K562 (cell line): ENCODE measurements around the gene IQSEC3. TPM values are rescaled to one million over a fixed set of nuclear protein-coding genes. Genes with fewer than 3 reads are reported as not detected.
A peak's percentile ranks its signal among the peaks of the same experiment; 100 is the strongest.

Source experiments
- ATAC-seq: fragments of 200-7000 bp; cut with Tn5 transposase; 3 replicates; pipeline ENCODE4 v1.9.1; 2020; ENCODE audit warnings: moderate library complexity
- BruUV-seq: library from RNA; stranded (reverse); fragments of 400-500 nt; replicated peaks from 2 replicates; lab custom pipeline; 2021; lab: Mats Ljungman, UMichigan
- CTCF ChIA-PET: fragments of 300-600 bp; formaldehyde crosslinking; extraction: SDS; loops from one replicate; lab custom pipeline; 2021; ENCODE audit warnings: low intra/inter-chr PET ratio; lab: Yijun Ruan, JAX
- POLR2A ChIA-PET: fragments of 300-600, 350-650 bp; sonication (Branson Sonifier 250); formaldehyde crosslinking; extraction: SDS; loops from one replicate; lab custom pipeline; 2021; ENCODE audit warnings: antibody characterized with exemption, inconsistent platforms; lab: Yijun Ruan, JAX
- DNase-seq, 4 experiments: peaks; one replicate each; pipeline versions ENCODE4 v3.0.0 to v3.0.0-alpha.2; 2011 to 2018; ENCODE audit warnings: low spot score in 3 of 4, mixed read lengths in 3 of 4; ENCODE audit errors: extremely low read depth in 1 of 4
- FAIRE-seq: peaks from 2 replicates; lab custom pipeline; 2011; peaks lifted over from hg19 to GRCh38; lab: Jason Lieb, UNC
- H2AFZ ChIP-seq: 2 replicates; pipeline ENCODE4 v1.6.0; 2011; ENCODE audit warnings: low read depth, low read length, control low read depth, inconsistent platforms
- H3K27ac ChIP-seq: fragments of 200-600 bp; 3 replicates; pipeline ENCODE4 v1.8.0; 2011; ENCODE audit warnings: low read depth, mild to moderate bottlenecking, control low read depth, inconsistent platforms, low read length, moderate library complexity, mixed read lengths; ENCODE audit errors: extremely low read depth
- H3K27me3 ChIP-seq, 2 experiments: fragments of 300-600 bp in 1 of 2; 2 replicates in 1 of 2; 3 replicates in 1 of 2; pipeline versions ENCODE4 v1.6.0 to v1.8.0; 2011; ENCODE audit warnings: inconsistent platforms in 2 of 2, low read length in 2 of 2, mild to moderate bottlenecking in 1 of 2, mixed read lengths in 1 of 2, moderate library complexity in 1 of 2; ENCODE audit not compliant: control insufficient read depth in 2 of 2, insufficient read depth in 2 of 2
- H3K36me3 ChIP-seq: fragments of 300-600 bp; 3 replicates; pipeline ENCODE4 v1.8.0; 2011; ENCODE audit warnings: mild to moderate bottlenecking, low read length, inconsistent platforms; ENCODE audit not compliant: control insufficient read depth, insufficient read depth
- H3K4me1 ChIP-seq, 2 experiments: fragments of 200-600 bp in 1 of 2; replicated peaks in 1 of 2; 2 replicates in 1 of 2; 3 replicates in 1 of 2; pipeline versions ENCODE4 v1.5.1 to v1.8.0; 2011; ENCODE audit warnings: inconsistent platforms in 2 of 2, low read length in 2 of 2, mild to moderate bottlenecking in 1 of 2, mixed read lengths in 1 of 2, moderate library complexity in 1 of 2; ENCODE audit not compliant: control insufficient read depth in 2 of 2, insufficient read depth in 2 of 2
- H3K4me2 ChIP-seq: 2 replicates; pipeline ENCODE4 v1.6.1; 2011; ENCODE audit warnings: low read length, control low read depth, inconsistent platforms, mixed read lengths; ENCODE audit not compliant: insufficient read depth
- H3K4me3 ChIP-seq: fragments of 200-600 bp; sonication (generic), shearing (Covaris generic); 2 replicates; pipeline ENCODE4 v1.5.1; 2016; ENCODE audit warnings: control low read depth, inconsistent platforms
- H3K79me2 ChIP-seq: fragments of 200-600 bp; 3 replicates; pipeline ENCODE4 v1.8.0; 2011; ENCODE audit warnings: low read length, inconsistent platforms; ENCODE audit not compliant: control insufficient read depth, insufficient read depth
- H3K9ac ChIP-seq, 2 experiments: 2 replicates each; pipeline versions ENCODE4 v1.6.0 to v1.6.1; 2011; ENCODE audit warnings: low read depth in 2 of 2, low read length in 2 of 2, control low read depth in 1 of 2, inconsistent platforms in 1 of 2, mild to moderate bottlenecking in 1 of 2, mixed read lengths in 1 of 2; ENCODE audit not compliant: insufficient read depth in 1 of 2
- H3K9me1 ChIP-seq: one replicate; pipeline ENCODE4 v1.6.0; 2011; ENCODE audit warnings: inconsistent platforms, mild to moderate bottlenecking, low read length, moderate library complexity; ENCODE audit not compliant: control insufficient read depth, insufficient read depth
- H3K9me3 ChIP-seq: replicated peaks from 2 replicates; pipeline ENCODE4 v1.5.1; 2011; ENCODE audit warnings: low read depth, low read length, inconsistent platforms; ENCODE audit not compliant: control insufficient read depth, insufficient read depth
- H4K20me1 ChIP-seq: replicated peaks from 2 replicates; pipeline ENCODE4 v1.6.1; 2011; ENCODE audit warnings: low read length, inconsistent platforms, mixed read lengths; ENCODE audit not compliant: control insufficient read depth, insufficient read depth
- BMI1 ChIP-seq: fragments of 150-350 bp; IDR thresholded peaks from 2 replicates; pipeline ENCODE4 v1.6.1; 2014; ENCODE audit warnings: low read length
- WGBS: fragments of 100-300 bp; shearing (Covaris generic); methylation state at CpG from one replicate; pipeline ENCODE4 v1.1.6; 2016; ENCODE audit warnings: low coverage, mixed read lengths; ENCODE audit not compliant: insufficient coverage; ENCODE audit errors: missing lambda C conversion rate; 5-methylcytosine and 5-hydroxymethylcytosine counted together
- in situ Hi-C: fragments of 300-500 bp; cut with MboI; formaldehyde crosslinking; loops from 4 replicates; pipeline ENCODE4 v1.15.0; 2018; ENCODE audit warnings: inconsistent platforms, mixed read lengths
- intact Hi-C: fragments of 100-400 bp; cut with micrococcal nuclease; formaldehyde crosslinking; loops from 2 replicates; pipeline ENCODE4 v1.14.2; 2022
- polyA plus RNA-seq, 8 experiments: library from polyadenylated mRNA; depleted of rRNA in 4 of 8; stranded (reverse) in 5 of 8; unstranded in 3 of 8; fragments of >200 nt; fragmentation: Nextera tagmentation in 2 of 8; fragmentation: Illumina TruSeq in 1 of 8; extraction: Ambion mirVana in 2 of 8; extraction: Trizol in 1 of 8; gene quantifications; 2 replicates each; pipeline versions ENCODE4 v1.2.1 to v1.2.3, GENCODE V29; 2011 to 2014; ENCODE audit warnings: inconsistent platforms in 1 of 8, missing spikeins in 1 of 8
- total RNA-seq, 7 experiments: library from RNA; depleted of rRNA in 6 of 7; stranded (reverse); fragments of >200 nt in 6 of 7; fragmentation: Illumina TruSeq in 2 of 7; extraction: Trizol in 2 of 7; gene quantifications; 2 replicates each; pipeline versions ENCODE4 v1.2.1 to v1.2.3, GENCODE V29; 2011 to 2021; ENCODE audit warnings: low replicate concordance in 1 of 7
- TF ChIP-seq, protein P1 (sequence below), 3 experiments: IDR thresholded peaks in 2 of 3; conservative IDR thresholded peaks in 1 of 3; 2 replicates each; pipeline ENCODE4 v1.5.1; 2011 to 2012; ENCODE audit warnings: low read length in 3 of 3, mild to moderate bottlenecking in 3 of 3, control low read depth in 2 of 3, improper control_type of control experiment in 1 of 3, inconsistent platforms in 1 of 3, low read depth in 1 of 3, mixed read lengths in 1 of 3, moderate library complexity in 1 of 3; ENCODE audit not compliant: insufficient read depth in 2 of 3

Gene IQSEC3
- total and polyA plus RNA-seq, 9 of the 15 experiments (the other 6 are each of a cell fraction or from before 2014, with no cell fraction given) = under 0.01 to 0.25 (median 0.08) TPM; not detected in 3

DNA sequence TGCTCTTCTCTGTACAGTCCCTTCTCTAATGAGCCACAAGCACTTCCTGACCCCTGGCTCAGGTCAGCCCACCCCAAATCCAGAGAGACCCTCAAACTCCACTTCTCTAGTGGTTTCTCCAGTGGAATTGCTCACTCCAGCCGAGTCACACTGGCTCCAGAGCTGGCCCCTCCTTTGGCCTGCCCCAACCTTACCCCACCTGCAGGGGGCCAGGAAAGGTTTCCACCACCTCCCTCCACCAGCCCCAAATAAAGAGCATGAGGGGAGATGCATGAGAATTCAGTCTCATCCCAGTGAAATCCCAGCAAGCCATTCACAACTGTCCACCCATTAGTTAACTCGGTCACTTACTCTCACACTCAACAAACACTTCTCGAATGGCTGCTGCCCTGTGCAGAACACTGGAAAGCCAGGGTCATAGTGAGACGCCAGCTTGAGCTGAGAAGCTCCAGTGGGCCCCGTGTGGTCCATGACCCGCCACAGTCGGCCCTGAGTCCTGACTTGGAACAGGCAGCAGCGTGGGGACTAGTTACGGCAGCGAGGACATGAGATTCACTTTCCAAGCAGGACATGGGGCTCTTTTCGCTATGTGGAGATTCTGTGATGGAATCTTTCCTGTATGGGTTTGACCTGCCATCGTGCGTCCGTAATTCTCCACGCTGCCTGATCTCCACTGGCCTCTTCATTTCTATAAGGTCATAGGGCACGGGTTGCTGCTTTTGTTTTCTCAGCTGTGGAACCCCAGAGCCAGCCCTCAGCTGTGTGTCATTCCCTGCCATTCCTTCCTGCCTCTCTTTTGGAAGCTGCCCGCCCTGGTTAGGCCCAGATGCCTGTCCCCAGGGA is 103.2 kb downstream of the IQSEC3 start:
- ChIA-PET CTCF (no interaction called here), POLR2A (no interaction called here)
- Histone ChIP-seq H3K4me3 (no peak overlapping the region), H3K4me1 (peaks cover 0 to 18% of the 10 kb centered on the region in 2 experiments; a peak in 3 of 5 replicates), H3K79me2 (no peaks in the 10 kb centered on the region), H2AFZ (no peak overlapping the region), H3K4me2 (no peak overlapping the region), H3K9me1 (no peaks in the 10 kb centered on the region), H3K27ac (no peak overlapping the region), H4K20me1 (0 out of 2 replicates have a peak, but pooled peaks cover 6% of the 10 kb centered on the region), H3K27me3 (peaks cover 5 to 63% of the 10 kb centered on the region in 2 experiments; a peak in 3 of 5 replicates), H3K9me3 (no peaks in the 10 kb centered on the region), H3K9ac (no peak overlapping the region), H3K36me3 (no peaks in the 10 kb centered on the region)
- peak; percentile 76 for ATAC-seq
- DNase-seq = peak in 2 of 4 experiments; percentile 28 to 30
- WGBS = 14% methylated on average over 16 of the region's 17 CpGs
- FAIRE-seq = no peak
- BruUV-seq = no TSS peak
- in situ Hi-C loops = no loop called here
- intact Hi-C loops = no loop called here
- TF ChIP-seq, protein P1, sequence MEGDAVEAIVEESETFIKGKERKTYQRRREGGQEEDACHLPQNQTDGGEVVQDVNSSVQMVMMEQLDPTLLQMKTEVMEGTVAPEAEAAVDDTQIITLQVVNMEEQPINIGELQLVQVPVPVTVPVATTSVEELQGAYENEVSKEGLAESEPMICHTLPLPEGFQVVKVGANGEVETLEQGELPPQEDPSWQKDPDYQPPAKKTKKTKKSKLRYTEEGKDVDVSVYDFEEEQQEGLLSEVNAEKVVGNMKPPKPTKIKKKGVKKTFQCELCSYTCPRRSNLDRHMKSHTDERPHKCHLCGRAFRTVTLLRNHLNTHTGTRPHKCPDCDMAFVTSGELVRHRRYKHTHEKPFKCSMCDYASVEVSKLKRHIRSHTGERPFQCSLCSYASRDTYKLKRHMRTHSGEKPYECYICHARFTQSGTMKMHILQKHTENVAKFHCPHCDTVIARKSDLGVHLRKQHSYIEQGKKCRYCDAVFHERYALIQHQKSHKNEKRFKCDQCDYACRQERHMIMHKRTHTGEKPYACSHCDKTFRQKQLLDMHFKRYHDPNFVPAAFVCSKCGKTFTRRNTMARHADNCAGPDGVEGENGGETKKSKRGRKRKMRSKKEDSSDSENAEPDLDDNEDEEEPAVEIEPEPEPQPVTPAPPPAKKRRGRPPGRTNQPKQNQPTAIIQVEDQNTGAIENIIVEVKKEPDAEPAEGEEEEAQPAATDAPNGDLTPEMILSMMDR (IDR thresholded peaks at IDR 0.05 in 2 of 3, conservative IDR thresholded peaks at IDR 0.05 in 1 of 3; ENCODE audit: insufficient read depth in 2 of 3, low read depth in 1 of 3, low read length in 3 of 3) = peak in 2 of 3 experiments; percentile 31 to 36; a peak in 2 of 6 replicates
- TF ChIP-seq BMI1 = no peak
